NT2/D1 (cell line): ENCODE results near the gene SLC15A4.

Experiments
- DNase-seq: peaks from one replicate; pipeline ENCODE4 v3.0.0-alpha.2; 2011; ENCODE audit warnings: low read depth, low spot score
- H3K27me3 ChIP-seq: 2 replicates; pipeline ENCODE4 v1.6.0; 2011; ENCODE audit warnings: mild to moderate bottlenecking; ENCODE audit not compliant: insufficient read length, insufficient read depth
- H3K36me3 ChIP-seq: 2 replicates; pipeline ENCODE4 v1.6.1; 2011; ENCODE audit warnings: mild to moderate bottlenecking, low read length, mixed read lengths; ENCODE audit not compliant: insufficient read depth, insufficient read length
- H3K4me1 ChIP-seq: 2 replicates; pipeline ENCODE4 v1.5.1; 2011; ENCODE audit not compliant: insufficient read depth, insufficient read length
- H3K4me3 ChIP-seq: 2 replicates; pipeline ENCODE4 v1.5.1; 2011; ENCODE audit warnings: low read depth; ENCODE audit not compliant: insufficient read length
- H3K9ac ChIP-seq: 2 replicates; pipeline ENCODE4 v1.6.0; 2011; ENCODE audit warnings: low read depth; ENCODE audit not compliant: insufficient read length
- H3K9me3 ChIP-seq: 2 replicates; pipeline ENCODE4 v1.5.1; 2011; ENCODE audit warnings: mild to moderate bottlenecking, low read length; ENCODE audit not compliant: insufficient read depth
- SUZ12 ChIP-seq: IDR thresholded peaks from 2 replicates; pipeline ENCODE4 v1.6.1; 2011; ENCODE audit not compliant: insufficient read length, insufficient read depth; ENCODE audit errors: extremely low read depth
- YY1 ChIP-seq: IDR thresholded peaks from 2 replicates; pipeline ENCODE4 v1.6.1; 2011; ENCODE audit not compliant: insufficient read length, insufficient read depth
- ZNF274 ChIP-seq: IDR thresholded peaks from 2 replicates; pipeline ENCODE4 v1.6.1; 2011; ENCODE audit warnings: mild to moderate bottlenecking, low read depth, low read length

The SLC15A4 gene

GRCh38 chr12:128790653-128791373 lies 32.9 kb downstream of the SLC15A4 start:
- TF ChIP-seq YY1 (no peak), ZNF274 (no peak), SUZ12 (no peak)
- Histone ChIP-seq H3K4me3 (no peak overlapping the region), H3K27me3 (no peaks in the 10 kb centered on the region), H3K4me1 (peaks cover 14% of the 10 kb centered on the region), H3K36me3 (peaks cover 51% of the 10 kb centered on the region), H3K9me3 (no peaks in the 10 kb centered on the region), H3K9ac (no peak overlapping the region)
- no peak for DNase-seq

GRCh38 chr12:128790221-128790620 lies 33.5 kb downstream of the SLC15A4 start:
- no peak for DNase-seq
- no peaks in the 10 kb centered on the region for H3K27me3 ChIP-seq
- H3K36me3 ChIP-seq, result peaks cover 45% of the 10 kb centered on the region
- H3K4me3 ChIP-seq, result no peak overlapping the region
- no peak overlapping the region for H3K9ac ChIP-seq
- H3K9me3 ChIP-seq, result no peaks in the 10 kb centered on the region
- TF ChIP-seq YY1, result no peak
- no peak for TF ChIP-seq ZNF274
- TF ChIP-seq SUZ12, result no peak
- peaks cover 13% of the 10 kb centered on the region for H3K4me1 ChIP-seq

GRCh38 chr12:128789356-128789929 lies 34.3 kb downstream of the SLC15A4 start:
- TF ChIP-seq ZNF274, result no peak
- TF ChIP-seq SUZ12, result no peak
- no peak for TF ChIP-seq YY1
- Histone ChIP-seq H3K4me1 (peaks cover 14% of the 10 kb centered on the region), H3K9me3 (no peaks in the 10 kb centered on the region), H3K36me3 (peaks cover 38% of the 10 kb centered on the region), H3K27me3 (no peaks in the 10 kb centered on the region), H3K4me3 (no peak overlapping the region), H3K9ac (no peak overlapping the region)
- DNase-seq, result no peak

- Histone ChIP-seq H3K4me1 (peaks cover 14% of the 10 kb centered on the region), H3K4me3 (no peak overlapping the region), H3K27me3 (no peaks in the 10 kb centered on the region), H3K36me3 (peaks cover 22% of the 10 kb centered on the region), H3K9ac (no peak overlapping the region), H3K9me3 (no peaks in the 10 kb centered on the region)
- TF ChIP-seq YY1 (no peak), SUZ12 (no peak)
- DNase-seq, result no peak
Observed at GRCh38 chr12:128787827-128788226, 35.9 kb downstream of the SLC15A4 start.

- DNase-seq, result no peak
- Histone ChIP-seq H3K4me1 (peaks cover 12% of the 10 kb centered on the region), H3K9me3 (no peaks in the 10 kb centered on the region), H3K9ac (no peak overlapping the region), H3K36me3 (peaks cover 13% of the 10 kb centered on the region), H3K27me3 (no peaks in the 10 kb centered on the region), H3K4me3 (no peak overlapping the region)
- TF ChIP-seq SUZ12 (no peak), YY1 (no peak), ZNF274 (no peak)
Observed at GRCh38 chr12:128786741-128787391, 36.9 kb downstream of the SLC15A4 start.

- H3K9me3 ChIP-seq, result peaks cover 6% of the 10 kb centered on the region; the same call in 1 of the 2 replicates
- TF ChIP-seq ZNF274 (no peak), YY1 (no peak), SUZ12 (no peak)
- no peak for DNase-seq
Observed at GRCh38 chr12:128784030-128784760, 39.6 kb downstream of the SLC15A4 start.

More at GRCh38 chr12:128784030-128784760, 39.6 kb downstream of the SLC15A4 start:
- Histone ChIP-seq H3K27me3 (peaks cover 3% of the 10 kb centered on the region), H3K9ac (no peak overlapping the region), H3K4me1 (peaks cover 9% of the 10 kb centered on the region), H3K36me3 (no peaks in the 10 kb centered on the region), H3K4me3 (no peak overlapping the region)
